DMS79 (cell line): ENCODE measurements around the gene ZNF691.
"Not testable (repeated sequence)": the region's sequence is repeated elsewhere in the genome, so short reads cannot be mapped to it uniquely, and the experiment has no call there.

Source experiments
- DNase-seq: peaks from one replicate; lab custom pipeline; 2025; lab: John Stamatoyannopoulos, UW

ZNF691 gene, protein sequence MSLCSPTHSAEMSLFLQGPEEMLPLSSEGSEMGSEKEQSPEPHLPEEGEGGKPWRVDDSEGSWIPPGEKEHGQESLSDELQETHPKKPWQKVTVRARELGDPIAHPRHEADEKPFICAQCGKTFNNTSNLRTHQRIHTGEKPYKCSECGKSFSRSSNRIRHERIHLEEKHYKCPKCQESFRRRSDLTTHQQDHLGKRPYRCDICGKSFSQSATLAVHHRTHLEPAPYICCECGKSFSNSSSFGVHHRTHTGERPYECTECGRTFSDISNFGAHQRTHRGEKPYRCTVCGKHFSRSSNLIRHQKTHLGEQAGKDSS

DNA sequence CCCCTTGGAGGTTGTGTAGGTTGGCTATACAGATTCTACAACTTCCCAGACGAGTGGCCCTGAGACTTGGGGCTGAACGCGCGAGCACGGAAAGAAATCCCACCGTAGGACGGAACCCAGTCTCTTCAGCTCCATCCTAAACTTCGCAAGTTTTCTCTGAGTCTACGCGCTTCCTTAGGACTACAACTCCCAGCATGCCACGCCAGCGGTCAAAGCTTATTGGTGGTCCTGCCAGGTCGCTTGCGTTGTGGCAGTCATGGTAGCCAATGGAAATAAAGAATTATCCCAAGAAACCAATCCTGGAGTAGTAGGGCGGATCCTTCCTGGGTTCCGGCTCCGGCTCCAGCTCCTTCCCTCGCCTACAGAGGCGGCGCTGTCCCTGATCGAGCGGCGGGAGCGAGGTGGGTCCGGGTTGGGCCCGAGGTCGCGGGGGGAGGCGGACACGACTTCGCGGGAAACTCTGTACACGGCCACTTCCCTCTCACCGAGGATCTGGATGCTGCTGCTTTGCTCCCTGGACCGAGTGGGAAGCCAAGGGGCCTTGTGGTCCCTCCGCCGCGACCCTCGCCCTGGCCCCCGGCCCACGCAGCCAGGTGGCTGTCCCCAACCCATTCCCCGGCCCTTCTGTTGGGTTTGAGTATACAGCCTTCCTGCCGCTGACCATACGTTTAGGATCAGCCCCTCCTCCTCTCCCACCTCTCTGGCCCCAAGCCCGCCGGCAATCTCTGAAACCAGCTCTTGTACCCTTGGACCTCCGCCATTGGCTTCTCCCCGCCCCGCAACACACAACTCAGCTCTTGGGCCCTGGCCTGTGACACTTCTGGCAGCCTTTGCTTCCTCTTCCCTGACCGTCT, at the start of gene ZNF691:
TSS of gene ZNF691 (plus strand) at position 357 of the 854 bp plus-strand sequence. CDS start 3,046 bp downstream, outside the sequence.
- peak; percentile 94 for DNase-seq

DNA sequence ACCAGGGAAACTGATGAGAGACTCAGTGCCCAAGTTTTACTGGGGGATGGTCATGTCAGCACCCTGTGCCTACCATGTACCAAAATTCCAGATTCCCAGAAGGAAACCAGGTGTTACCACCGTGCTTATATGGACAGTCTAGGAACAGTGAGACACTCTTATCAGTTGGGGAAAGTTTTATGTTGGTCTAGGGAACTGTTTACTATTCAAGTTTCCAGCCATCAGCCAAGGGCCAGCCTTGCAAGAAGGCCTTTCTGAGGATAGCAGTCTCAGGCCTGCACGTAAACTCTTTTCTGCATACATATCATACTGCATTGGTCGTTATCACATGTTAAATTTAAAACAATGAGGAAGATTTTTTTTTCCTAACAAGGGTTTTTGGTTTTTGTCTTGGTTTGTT, 49.0 kb upstream of the ZNF691 start:
- DNase-seq: no peak

DNA sequence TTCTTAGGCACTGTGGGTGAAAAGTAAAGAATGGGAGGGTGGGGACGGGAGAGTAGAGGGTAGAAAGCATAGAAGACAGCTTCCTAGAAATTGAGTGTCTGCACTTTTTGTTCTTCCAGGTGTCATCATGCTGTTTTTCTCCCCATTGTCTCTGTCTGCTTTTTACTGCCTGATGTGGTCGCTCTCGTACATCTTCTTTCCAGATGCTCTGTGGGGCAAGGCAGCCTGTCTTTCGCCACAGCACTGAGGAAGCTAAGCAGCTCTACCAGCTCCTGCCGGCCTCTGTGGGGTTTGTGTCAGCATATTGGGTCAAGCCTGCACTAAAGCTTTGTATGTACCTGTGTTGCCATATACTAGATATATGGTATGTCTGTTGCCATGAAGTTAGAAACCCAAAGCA, 48.4 kb upstream of the ZNF691 start:
- DNase-seq: no peak

GRCh38 chr1:42801832-42802473, 44.5 kb upstream of the ZNF691 start:
- DNase-seq: no peak

- DNase-seq: no peak
These were observed 40.2 kb upstream of the ZNF691 start for GRCh38 chr1:42806171-42806570.

DNA sequence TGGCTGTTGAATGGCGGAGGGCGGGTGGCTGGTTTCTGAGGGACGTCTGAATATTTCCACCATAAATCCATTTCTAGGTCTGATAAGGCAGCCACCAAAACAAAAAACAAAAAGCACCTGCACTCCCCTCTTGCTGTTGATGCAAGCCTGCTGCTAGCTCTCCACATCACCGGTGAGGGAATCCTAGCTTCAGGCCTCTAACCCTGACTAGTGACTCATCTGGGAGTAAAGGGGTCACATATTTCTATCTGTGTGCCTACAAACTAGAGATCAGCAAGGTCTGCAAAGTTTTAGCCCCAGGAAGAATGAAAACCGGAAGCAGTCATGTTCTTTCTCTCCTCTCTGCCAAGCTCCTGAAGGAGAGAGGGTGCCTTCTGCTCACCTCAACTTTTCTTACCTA, 39.8 kb upstream of the ZNF691 start:
- DNase-seq: no peak

DNA sequence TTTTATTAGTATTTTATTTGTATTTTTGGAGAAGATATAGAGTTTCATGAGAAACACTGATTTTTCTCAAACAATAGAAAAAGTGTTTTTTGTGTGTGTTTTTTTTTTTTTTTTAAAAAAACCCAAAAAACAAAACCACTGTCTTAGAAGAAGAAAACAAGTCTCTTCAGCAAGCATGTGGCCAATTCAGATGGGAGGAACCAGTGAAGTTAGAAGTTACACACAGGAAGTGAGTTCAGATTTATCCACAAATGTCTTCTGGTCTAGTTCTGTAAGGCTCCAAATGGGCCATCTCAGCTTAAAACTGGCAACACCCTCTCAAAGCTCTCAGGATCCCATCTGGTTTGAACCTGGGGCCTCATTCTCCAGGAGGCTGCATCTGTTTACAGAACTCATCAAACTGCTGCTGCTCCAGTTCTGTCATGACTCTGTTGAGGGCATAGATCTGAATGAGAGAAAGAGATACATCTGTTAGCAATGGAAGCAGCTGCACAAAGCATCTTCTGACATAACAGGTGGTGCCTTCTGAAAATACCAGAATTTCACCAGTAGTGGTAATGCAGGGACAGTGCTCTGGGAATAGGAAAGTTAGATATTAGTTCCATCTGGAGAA, 39.3 kb upstream of the ZNF691 start:
- no peak for DNase-seq

DNA sequence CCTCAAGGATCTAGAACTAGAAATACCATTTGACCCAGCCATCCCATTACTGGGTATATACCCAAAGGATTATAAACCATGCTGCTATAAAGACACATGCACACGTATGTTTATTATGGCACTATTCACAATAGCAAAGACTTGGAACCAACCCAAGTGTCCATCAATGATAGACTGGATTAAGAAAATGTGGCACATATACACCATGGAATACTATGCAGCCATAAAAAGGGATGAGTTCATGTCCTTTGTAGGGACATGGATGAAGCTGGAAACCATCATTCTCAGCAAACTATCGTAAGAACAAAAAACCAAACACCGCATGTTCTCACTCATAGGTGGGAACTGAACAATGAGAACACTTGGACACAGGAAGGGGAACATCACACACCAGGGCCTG, 31.6 kb upstream of the ZNF691 start:
- DNase-seq: not testable (repeated sequence)

- DNase-seq: no peak
These were observed 30.4 kb upstream of the ZNF691 start for GRCh38 chr1:42815941-42816584.

GRCh38 chr1:42816585-42817439, 29.6 kb upstream of the ZNF691 start, which contains the start of the genes ERMAP and SVBP:
Gene ERMAP (plus strand): TSS chr1:42817122. CDS start chr1:42830449, 13,327 bp downstream.
Gene SVBP (minus strand): TSS chr1:42817397. CDS start chr1:42816544, 853 bp downstream.
- peak; percentile 82 for DNase-seq

- DNase-seq: no peak
These were observed 29.0 kb upstream of the ZNF691 start for GRCh38 chr1:42817440-42817767.

- DNase-seq: no peak
These were observed 28.4 kb upstream of the ZNF691 start for GRCh38 chr1:42817976-42818375.

DNA sequence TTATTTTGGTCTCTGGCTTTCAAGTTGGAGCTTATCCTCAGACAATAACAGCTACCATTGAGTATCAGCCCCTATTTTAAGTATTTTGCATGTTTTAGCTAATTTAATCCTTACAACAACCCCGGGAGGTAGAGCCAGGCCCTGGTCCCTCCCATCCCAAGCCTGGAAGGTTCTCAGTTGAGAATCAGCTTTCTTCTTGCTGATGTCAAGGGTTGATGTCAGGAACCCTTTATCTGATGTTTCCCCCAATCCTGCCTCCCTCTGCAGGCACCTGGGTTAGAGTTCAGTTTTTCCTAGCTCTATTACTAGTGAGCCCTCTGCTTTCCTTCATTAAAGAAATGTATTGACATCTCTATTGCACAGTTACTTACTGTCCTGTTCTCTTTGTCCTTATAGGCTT, 25.6 kb upstream of the ZNF691 start:
- no peak for DNase-seq

DNA sequence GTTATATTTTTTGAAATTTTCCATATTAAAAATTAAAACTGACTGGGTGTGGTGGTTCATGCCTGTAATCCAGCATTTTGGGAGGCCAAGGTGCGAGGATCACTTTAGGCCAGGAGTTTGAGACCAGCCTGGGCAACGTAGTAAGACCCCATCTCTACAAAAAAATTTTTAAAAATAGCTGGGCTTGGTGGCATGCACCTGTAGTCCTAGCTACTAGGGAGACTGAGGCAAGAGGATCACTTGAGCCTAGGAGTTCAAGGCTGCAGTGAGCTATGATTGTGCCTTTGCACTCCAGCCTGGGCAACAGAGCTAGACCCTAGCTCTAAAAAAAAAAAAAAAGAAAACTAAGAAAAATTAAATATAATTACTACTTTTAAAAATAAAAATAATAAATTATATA, 24.7 kb upstream of the ZNF691 start:
- DNase-seq: no peak

GRCh38 chr1:42822800-42823392, 23.5 kb upstream of the ZNF691 start:
- no peak for DNase-seq

- no peak for DNase-seq
These were observed 21.9 kb upstream of the ZNF691 start for GRCh38 chr1:42824481-42825035.

DNA sequence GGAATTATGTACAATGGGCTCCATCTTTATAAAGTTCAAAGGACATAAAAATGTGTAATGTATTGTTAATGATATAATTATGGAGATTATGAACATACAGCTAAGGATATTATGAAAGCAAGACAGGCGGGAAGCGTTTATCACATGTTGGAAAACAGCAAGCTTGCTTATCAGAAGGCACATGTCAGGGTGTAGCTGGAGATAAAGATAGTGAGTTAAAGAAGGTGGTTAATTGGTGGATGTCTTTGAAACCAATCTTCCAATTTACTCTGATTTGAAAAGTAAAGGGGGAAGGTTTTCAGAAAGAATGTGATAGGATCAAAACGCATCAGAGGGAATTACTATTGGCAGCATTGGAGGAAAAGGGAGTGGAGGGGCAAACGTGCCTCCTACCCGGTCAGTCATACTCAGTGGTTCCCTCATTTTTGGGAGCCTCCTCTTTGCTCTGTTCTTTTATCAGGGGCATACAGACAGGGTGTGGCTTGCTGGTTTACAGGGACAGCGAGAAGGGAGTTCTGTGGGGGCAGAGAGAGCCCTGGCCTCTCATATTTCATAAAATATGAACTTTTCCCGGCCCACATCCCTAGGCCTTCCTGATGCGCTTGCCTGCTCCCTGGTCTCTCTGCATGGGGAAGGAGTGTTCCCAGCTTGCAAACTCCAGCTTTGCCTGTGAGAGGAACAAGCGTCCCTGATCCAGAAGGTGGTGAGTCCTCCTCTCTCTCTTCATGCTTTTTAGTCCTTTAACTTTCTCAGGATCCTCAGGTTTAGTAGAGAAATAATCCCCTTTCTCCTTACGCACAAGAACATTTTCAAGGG, 21.2 kb upstream of the ZNF691 start:
- no peak for DNase-seq

- DNase-seq: no peak
These were observed 15.8 kb upstream of the ZNF691 start for GRCh38 chr1:42830631-42831030.

GRCh38 chr1:42831273-42831672, 15.1 kb upstream of the ZNF691 start:
- DNase-seq: no peak
